Measurements from ENCODE around the gene PHTF2.
A peak's percentile ranks its signal among the peaks of the same experiment; 100 is the strongest.

Gene PHTF2

DNA sequence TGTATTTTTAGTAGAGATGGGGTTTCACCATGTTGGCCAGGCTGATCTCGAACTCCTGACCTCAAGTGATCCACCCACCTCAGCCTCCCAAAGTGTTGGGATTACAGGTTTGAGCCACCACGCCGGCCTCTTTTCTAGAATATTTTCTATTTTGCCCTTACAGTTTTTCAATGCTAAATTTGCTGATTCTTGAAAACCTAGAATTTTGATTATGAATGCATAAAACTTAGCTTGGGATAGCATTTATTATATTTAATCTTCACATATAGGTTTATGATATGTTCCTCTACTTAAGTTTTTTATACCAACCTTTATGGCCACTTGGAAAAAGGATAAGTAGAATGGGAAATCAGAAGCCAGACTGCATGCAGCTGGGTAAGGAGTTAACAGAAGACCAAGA is 2.5 kb upstream of the PHTF2 start:
- DNase-seq: no peak

DNA sequence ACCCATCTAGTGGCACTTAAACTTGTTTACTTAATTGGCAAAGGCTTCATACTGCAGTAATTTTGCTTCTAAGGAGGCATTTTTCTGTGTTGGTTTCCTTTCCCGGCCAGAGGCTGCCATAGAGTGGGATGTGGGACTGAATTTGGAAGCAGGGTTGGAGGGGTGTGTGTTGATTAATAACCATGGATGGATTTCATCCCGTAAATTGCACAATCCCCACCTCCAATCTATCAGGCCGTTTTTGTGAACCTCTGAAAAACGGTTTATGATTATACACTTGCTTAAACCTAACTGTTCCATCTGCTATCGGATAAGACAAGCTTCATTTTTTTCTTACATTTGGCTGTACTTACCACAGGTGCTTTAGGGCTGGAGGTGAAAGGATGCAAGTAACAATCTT is 1.6 kb upstream of the PHTF2 start:
- no peak for DNase-seq

- DNase-seq: peak in 1 of 2 donors; percentile 46
Observed at GRCh38 chr7:77797734-77798393, 709 bp upstream of the PHTF2 start.

DNA sequence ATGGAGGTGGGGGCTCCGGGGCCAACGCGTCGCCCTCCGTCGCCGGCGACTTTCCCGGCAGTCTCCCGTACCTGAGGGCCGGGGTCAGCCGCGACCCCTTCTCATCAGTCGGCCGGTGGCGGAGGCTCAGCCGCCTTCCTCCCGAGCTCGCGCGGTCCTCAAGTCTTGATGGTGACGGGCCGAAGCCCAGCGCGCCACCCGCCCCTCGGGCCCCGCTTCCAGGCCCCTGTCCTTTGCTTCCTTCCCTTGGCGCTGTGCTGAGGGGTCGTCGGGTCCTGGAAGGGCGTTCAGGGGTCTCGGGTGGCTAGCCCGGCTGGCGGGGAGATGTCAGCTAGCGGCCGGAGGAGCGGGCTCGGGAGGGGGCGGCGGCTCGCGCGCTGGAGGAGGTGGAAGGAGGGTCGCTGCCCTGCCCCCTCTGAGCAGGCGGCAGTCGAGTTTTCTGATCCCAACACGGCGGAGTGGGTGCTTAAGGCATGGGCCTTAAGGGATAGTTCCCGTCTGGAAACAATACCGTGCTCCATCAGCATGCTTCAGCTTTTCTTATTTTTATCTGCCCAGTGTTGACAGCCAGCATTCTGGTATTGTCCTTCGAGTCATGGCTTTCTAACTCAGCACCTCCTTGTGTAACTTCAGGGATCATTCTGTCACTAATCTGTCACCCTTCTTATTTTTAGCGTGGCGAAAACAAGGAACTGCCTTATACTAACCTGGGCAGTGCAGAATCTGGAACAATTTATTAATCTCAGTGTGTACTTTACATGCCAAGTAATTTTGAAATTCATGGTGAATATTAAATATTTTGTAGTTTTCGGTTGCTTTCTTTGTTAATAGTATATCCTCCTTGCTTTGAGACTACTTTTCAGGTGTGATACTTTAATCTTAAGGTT is 748 bp downstream of the PHTF2 start:
- DNase-seq: peak; percentile 32 to 35

DNA sequence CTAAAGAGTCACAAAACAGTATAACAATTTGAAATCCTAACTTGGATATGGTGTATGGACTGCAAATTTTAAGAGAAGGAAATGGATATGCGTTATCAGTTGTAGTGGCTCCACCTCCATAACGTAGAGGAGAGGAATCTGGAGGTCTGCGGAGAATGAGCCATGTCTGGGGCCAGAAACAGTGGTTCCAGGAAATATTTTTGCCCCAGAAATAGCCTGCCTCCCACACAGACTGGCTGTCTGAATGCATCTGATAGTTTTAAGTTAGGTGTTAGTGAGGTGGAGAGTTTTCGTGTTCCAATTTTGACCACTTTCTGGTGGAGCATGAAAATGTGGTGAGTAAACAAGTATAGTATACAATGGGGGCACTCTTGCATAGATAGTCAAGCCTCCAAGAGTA is 1.6 kb downstream of the PHTF2 start:
- DNase-seq: no peak

- no peak for DNase-seq
Observed at GRCh38 chr7:77800730-77801129, 2.2 kb downstream of the PHTF2 start.

DNA sequence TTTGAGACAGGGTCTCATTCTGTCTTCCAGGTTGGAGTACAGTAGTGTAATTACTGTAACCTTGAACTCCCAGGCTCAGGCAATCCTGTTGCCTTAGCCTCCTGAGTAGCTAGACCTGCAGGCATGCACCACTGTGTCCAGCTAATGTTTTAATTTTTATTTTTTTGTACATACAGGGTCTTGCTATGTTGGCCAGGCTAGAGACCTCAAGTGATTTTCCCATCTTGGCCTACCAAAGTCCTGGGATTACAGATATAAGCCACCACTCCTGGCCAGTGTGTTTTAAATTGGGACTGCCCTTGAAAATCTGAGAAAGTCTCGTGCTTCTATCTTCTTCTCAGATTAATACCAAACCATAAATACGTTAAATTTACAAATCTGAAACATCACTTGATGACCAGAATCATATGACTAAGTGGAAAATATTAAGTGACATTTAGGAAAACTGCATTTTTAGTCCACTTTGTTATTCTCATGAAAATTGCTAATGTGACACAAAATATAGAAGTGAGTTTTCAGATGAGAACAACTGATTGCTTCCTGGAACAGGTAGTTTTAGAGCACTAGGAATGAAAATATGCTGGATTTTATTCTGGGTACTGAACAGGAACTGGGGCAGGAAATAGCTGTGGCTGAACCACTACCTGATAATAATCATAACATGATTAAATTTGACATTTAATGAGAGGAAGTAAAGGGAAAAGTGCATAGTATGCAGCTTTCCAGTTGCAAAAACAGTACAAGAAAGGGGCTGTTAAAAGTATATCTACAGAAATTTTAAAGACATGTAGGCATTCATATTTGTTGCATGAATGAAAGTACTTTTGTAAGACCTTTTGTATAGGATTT is 4.2 kb downstream of the PHTF2 start:
- no peak for DNase-seq

DNA sequence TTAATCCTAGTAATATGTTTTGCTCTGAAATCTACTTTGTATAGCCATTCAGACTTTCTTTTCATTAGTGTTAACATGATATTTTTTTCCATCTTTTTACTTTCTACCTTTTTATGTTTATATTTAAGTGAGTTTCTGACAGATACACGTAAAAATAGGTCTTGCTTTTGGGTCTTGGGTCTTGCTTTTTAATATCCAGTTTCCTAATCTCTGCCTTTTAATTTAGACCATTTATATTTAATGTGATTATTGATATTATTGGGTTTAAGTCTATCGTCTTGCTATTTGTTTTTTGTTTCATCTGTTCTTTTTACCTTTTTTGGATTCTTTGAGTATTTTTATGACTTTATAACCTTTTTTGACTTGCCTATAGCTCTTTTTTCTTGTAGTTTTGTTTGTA is 7.9 kb downstream of the PHTF2 start:
- no peak for DNase-seq

DNA sequence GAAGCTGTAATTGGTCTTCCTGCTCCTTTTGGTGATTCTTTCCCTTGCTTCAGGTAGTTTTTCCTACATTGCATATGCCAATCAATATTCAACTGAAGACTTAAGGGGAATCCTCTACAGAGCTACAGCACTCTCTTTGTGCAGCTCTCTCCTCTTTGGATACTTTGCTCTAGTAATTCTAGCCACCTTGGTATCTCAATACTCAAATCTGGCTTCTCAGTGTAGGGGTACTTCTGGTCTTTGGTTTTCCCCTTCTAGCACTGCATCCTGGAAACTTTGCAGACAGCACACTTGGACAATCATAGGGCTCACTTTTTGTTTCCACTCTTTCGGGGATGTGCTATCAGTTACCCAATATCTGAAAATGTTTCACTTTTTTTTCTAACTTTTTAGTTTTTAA is 9.9 kb downstream of the PHTF2 start:
- no peak for DNase-seq

- DNase-seq: no peak
Observed at GRCh38 chr7:77811516-77812289, 13.1 kb downstream of the PHTF2 start.

DNA sequence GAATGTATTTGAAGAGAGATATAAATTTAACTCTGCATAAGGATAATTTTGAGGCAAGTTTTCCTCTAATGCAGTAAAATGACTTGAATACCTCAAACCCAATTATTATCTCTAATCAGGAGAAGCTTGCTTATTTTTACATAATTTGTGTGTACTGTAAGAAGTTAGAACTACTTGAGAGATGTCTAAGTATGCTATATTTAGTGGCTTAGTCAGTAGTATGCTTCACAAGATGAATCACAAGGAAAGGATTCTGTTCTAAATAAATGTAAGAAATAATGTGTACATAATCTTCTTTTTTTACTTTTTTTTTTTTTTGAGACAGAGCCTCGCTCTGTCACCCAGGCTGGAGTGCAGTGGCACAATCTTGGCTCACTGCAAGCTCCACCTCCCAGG is 13.7 kb downstream of the PHTF2 start:
- no peak for DNase-seq

GRCh38 chr7:77813180-77813579 is 14.6 kb downstream of the PHTF2 start:
- no peak for DNase-seq

- DNase-seq: no peak
Observed at GRCh38 chr7:77819021-77819420, 20.4 kb downstream of the PHTF2 start.

DNA sequence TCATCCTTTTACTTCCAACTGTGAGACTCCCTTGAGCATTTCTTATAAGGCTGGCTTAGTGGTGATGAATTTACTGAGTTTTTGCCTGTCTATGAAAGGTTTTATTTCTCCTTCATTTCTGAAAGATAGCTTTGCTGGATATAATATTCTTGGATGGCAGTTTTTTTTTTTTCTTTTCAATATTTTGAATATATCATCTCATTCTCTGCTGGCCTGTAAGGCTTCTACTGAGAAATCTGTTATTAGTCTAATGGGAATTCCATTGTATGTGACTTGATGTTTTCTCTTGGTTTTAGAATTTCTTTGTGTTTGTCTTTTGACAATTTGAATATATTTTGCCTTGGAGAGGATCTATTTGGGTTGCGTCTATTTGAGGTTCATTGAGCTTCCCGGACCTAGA is 22.4 kb downstream of the PHTF2 start:
- DNase-seq: no peak

DNA sequence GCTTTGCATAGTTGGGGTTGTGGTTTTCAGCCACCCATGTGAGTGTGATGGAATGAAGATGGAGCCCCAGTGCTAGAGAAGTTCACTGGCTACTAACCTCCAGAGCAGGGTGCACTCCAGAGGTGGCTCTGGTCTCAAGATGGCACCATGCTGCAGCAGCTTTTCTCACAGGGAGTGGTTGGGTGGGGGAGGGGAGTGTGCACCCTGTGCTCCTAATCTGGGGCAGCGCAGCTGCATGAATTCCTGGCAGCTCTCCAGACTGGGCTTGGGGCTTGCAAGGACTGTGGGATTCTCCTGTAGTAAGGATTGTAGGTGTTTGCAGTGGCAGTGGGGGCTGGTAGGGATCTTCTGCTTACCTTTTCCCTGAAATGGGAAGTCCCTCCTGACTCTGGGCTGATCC is 23.7 kb downstream of the PHTF2 start:
- DNase-seq: no peak

DNA sequence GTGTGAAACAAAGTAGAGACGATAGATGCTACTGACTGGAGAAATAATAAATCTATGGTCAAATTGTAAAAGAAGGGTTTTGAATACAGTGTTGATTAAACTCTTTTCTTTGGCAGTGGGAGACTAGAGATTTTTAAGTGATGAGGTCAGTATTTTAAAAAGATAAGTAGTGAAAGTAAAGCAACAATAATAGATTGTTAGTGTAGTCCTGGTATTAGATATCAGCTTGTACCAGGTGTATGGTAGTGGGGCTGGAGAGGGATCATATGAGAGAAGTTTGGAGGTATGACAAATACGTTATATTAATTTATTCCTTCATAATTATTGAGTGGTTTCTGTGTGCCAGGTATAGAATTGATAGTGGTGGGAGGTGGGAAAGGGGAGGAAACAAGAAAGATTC is 25.2 kb downstream of the PHTF2 start:
- DNase-seq: no peak

DNA sequence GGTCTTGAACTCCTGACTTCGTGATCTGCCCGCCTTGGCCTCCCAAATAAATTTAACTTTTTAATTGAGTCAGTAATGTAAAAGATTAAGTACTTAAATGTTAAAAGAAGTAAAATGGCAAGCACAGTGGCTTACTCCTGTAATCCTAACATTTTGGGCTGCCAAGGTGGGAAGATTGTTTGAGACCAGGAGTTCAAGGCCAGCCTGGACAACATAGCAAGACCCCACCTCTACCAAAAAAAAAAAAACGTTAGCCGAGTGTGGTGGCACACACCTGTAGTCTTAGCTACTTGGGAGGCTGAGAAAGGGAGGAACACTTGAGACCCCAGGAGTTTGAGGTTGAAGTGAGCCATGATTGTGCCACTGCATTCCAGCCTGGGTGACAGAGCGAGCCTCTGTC is 26.1 kb downstream of the PHTF2 start:
- no peak for DNase-seq

GRCh38 chr7:77825131-77825530 is 26.6 kb downstream of the PHTF2 start:
- no peak for DNase-seq

DNA sequence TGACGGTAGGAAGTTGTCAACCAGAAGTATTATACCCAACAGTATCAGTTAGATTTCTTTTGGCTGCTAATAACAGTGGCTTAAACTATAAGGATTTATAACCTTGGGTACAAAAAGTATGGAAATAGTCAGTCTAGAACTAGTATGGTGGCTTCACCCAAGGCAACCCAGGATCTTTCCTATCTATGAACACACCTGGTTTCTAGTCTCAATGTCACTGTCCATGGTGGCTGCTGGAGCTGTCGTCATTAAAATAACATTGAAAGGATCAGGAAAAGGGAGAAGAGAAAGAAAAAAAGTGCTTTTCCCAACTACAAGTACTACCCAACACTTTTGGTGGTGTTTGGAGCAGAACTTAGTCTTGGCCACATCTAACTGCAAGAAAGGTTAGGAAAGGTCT is 27.7 kb downstream of the PHTF2 start:
- DNase-seq: no peak

DNA sequence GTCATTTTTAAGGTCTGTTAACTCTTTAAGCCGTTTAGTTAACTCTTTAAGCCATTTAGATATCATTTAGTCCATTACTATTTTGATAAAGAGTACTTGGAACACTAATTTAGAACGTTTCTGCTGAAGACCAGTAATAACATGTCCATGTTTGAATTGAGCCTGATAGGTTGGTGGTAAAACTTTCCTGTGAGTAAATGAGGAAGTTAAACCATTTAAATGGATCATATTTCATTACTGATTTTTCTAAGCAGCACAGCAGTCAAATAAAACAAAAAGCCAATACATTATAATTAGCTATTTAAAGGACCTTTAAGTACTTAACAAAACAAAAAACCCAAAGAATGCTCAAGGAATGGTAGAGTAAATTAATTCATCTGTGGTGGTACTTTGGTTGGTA is 29.4 kb downstream of the PHTF2 start:
- DNase-seq: no peak

- no peak for DNase-seq
Observed at GRCh38 chr7:77830649-77831355, 32.2 kb downstream of the PHTF2 start.

DNA sequence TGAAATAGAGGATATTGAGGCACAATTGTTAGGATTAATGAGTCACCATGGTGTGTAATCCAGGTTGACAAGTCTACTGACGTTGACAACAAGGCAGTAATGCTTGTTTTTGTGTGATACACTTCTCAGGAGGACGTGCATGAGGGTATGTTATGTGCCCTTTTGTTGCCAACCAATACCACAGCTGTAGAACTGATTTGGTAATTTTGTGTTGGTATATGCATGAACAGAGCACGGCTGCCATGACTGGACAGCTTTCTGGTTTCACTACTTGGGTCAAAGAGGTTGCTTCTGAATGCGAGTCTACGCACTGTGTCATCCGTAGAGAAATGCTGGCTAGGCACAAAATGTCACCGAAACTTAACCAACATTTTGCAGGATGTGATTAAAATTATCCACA is 32.9 kb downstream of the PHTF2 start:
- peak; percentile 19 to 42 for DNase-seq
